ENCODE data around the gene SLC31A1. TPM values are rescaled to one million over a fixed set of nuclear protein-coding genes. Genes with fewer than 3 reads are reported as not detected.

Gene SLC31A1
- total and polyA plus RNA-seq, 2 donors (not counting 3 experiments of a cell fraction or from before 2014, with no cell fraction given): 13.5 to 22.7 TPM

- H3K4me2 ChIP-seq (ENCODE audit: insufficient read depth, low read length): peak overlapping the region; percentile 30
- ChIA-PET POLR2A (no interaction called here), CTCF (no interaction called here)
- no peak overlapping the region for H2AFZ ChIP-seq (ENCODE audit: low read depth, low read length)
- TF ChIP-seq EZH2 (IDR thresholded peaks at IDR 0.05; ENCODE audit: borderline replicate concordance, low read depth, low read length, severe bottlenecking): no peak
- TF ChIP-seq POLR2A (IDR thresholded peaks at IDR 0.05; ENCODE audit: low read depth, low read length): no peak
- TF ChIP-seq FOS (IDR thresholded peaks at IDR 0.05; ENCODE audit: borderline replicate concordance, insufficient read depth, low read length): no peak
- peak; percentile 27 for TF ChIP-seq JUN (IDR thresholded peaks at IDR 0.05; ENCODE audit: borderline replicate concordance, insufficient read depth, insufficient read length, low read depth)
- H3K9me3 ChIP-seq (replicated peaks; ENCODE audit: control insufficient read depth, insufficient read depth, low read length): no peaks in the 10 kb centered on the region
- no peak overlapping the region for H3K4me3 ChIP-seq (replicated peaks in 1 of 3; ENCODE audit: insufficient read depth in 1 of 3, low read depth in 1 of 3, low read length in 3 of 3)
- dilution Hi-C loops (cut with MboI; ENCODE audit: extremely low pct_ligation_motif_present, low sequenced_read_pairs): no loop called here
- no peaks in the 10 kb centered on the region for H3K79me2 ChIP-seq (ENCODE audit: control insufficient read depth, insufficient read depth, low read length)
- H3K27me3 ChIP-seq (ENCODE audit: control insufficient read depth in 2 of 2, insufficient read depth in 2 of 2, low read length in 2 of 2): peaks cover 3 to 8% of the 10 kb centered on the region in 2 experiments
- peaks cover 3% of the 10 kb centered on the region for H3K4me1 ChIP-seq (ENCODE audit: control insufficient read depth, extremely low read depth, insufficient read depth, low read length)
- H3K27ac ChIP-seq (ENCODE audit: insufficient read depth, low read depth, low read length): no peak overlapping the region
- no peaks in the 10 kb centered on the region for H4K20me1 ChIP-seq (replicated peaks; ENCODE audit: control insufficient read depth, extremely low read depth, insufficient read depth, low read length)
- peak; percentile 82 for FAIRE-seq
- H3K9me1 ChIP-seq (replicated peaks; ENCODE audit: control insufficient read depth, extremely low read depth, insufficient read depth, low read length): no peaks in the 10 kb centered on the region
- DNase-seq (ENCODE audit: low read depth, low spot score): peak; percentile 43
- no TSS peak for BruUV-seq (replicated peaks)
- H3K9ac ChIP-seq (replicated peaks; ENCODE audit: extremely low read depth, insufficient read depth, low read length): no peak overlapping the region
- intact Hi-C loops (cut with micrococcal nuclease): no loop called here
- no peaks in the 10 kb centered on the region for H3K36me3 ChIP-seq (ENCODE audit: control insufficient read depth in 2 of 2, extremely low read depth in 1 of 2, insufficient read depth in 2 of 2, low read length in 2 of 2)
These were observed 78.5 kb downstream of the SLC31A1 start for GRCh38 chr9:113299800-113300292.

GRCh38 chr9:113301548-113301947 is 80.2 kb downstream of the SLC31A1 start:
- H3K4me2 ChIP-seq (ENCODE audit: insufficient read depth, low read length): no peak overlapping the region
- H4K20me1 ChIP-seq (replicated peaks; ENCODE audit: control insufficient read depth, extremely low read depth, insufficient read depth, low read length): no peaks in the 10 kb centered on the region
- H3K27ac ChIP-seq (ENCODE audit: insufficient read depth, low read depth, low read length): no peak overlapping the region
- DNase-seq (ENCODE audit: low read depth, low spot score) (no peak), FAIRE-seq (no peak)
- ChIA-PET POLR2A (no interaction called here), CTCF (no interaction called here)
- no peak for TF ChIP-seq MAX (IDR thresholded peaks at IDR 0.05; ENCODE audit: insufficient read depth, insufficient read length)
- TF ChIP-seq EZH2 (IDR thresholded peaks at IDR 0.05; ENCODE audit: borderline replicate concordance, low read depth, low read length, severe bottlenecking): no peak
- no peak for TF ChIP-seq FOS (IDR thresholded peaks at IDR 0.05; ENCODE audit: borderline replicate concordance, insufficient read depth, low read length)
- H3K79me2 ChIP-seq (ENCODE audit: control insufficient read depth, insufficient read depth, low read length): no peaks in the 10 kb centered on the region
- H3K36me3 ChIP-seq (ENCODE audit: control insufficient read depth in 2 of 2, extremely low read depth in 1 of 2, insufficient read depth in 2 of 2, low read length in 2 of 2): no peaks in the 10 kb centered on the region
- dilution Hi-C loops (cut with MboI; ENCODE audit: extremely low pct_ligation_motif_present, low sequenced_read_pairs): no loop called here
- no peak overlapping the region for H2AFZ ChIP-seq (ENCODE audit: low read depth, low read length)
- H3K9me3 ChIP-seq (replicated peaks; ENCODE audit: control insufficient read depth, insufficient read depth, low read length): no peaks in the 10 kb centered on the region
- no peak overlapping the region for H3K4me3 ChIP-seq (replicated peaks in 1 of 3; ENCODE audit: insufficient read depth in 1 of 3, low read depth in 1 of 3, low read length in 3 of 3)
- intact Hi-C loops (cut with micrococcal nuclease): no loop called here
- H3K27me3 ChIP-seq (ENCODE audit: control insufficient read depth in 2 of 2, insufficient read depth in 2 of 2, low read length in 2 of 2): peaks cover 3 to 8% of the 10 kb centered on the region in 2 experiments
- no peak overlapping the region for H3K9ac ChIP-seq (replicated peaks; ENCODE audit: extremely low read depth, insufficient read depth, low read length)
- no peaks in the 10 kb centered on the region for H3K9me1 ChIP-seq (replicated peaks; ENCODE audit: control insufficient read depth, extremely low read depth, insufficient read depth, low read length)
- peaks cover 3% of the 10 kb centered on the region for H3K4me1 ChIP-seq (ENCODE audit: control insufficient read depth, extremely low read depth, insufficient read depth, low read length)
- no TSS peak for BruUV-seq (replicated peaks)
